Cardiac septum (tissue), 1 donor: ENCODE data around the gene FAM50B. TPM values are rescaled to one million over a fixed set of nuclear protein-coding genes. Genes with fewer than 3 reads are reported as not detected.
"Not testable (repeated sequence)": the region's sequence is repeated elsewhere in the genome, so short reads cannot be mapped to it uniquely, and the experiment has no call there.

Experiments
- DNase-seq: peaks from one replicate; pipeline ENCODE4 v3.0.0-alpha.2; 2020; ENCODE audit warnings: low spot score
- intact Hi-C: fragments of 100-400 bp; cut with DNase I; formaldehyde crosslinking; loops from one replicate; pipeline ENCODE4 v1.14.0; 2022
- total RNA-seq: library from RNA; stranded (reverse); fragmentation: NEBNext Ultra II Directional; extraction: Animal tissue kit (Norgen Biotek cat#: 25700); gene quantifications from one replicate; pipeline ENCODE4 v1.2.1, GENCODE V29; 2021
- donor health status: DM: no; HTN: no; CAD: no.

The FAM50B gene
- total RNA-seq, 1 donor from 2014 or later, result 18.2 TPM

DNA sequence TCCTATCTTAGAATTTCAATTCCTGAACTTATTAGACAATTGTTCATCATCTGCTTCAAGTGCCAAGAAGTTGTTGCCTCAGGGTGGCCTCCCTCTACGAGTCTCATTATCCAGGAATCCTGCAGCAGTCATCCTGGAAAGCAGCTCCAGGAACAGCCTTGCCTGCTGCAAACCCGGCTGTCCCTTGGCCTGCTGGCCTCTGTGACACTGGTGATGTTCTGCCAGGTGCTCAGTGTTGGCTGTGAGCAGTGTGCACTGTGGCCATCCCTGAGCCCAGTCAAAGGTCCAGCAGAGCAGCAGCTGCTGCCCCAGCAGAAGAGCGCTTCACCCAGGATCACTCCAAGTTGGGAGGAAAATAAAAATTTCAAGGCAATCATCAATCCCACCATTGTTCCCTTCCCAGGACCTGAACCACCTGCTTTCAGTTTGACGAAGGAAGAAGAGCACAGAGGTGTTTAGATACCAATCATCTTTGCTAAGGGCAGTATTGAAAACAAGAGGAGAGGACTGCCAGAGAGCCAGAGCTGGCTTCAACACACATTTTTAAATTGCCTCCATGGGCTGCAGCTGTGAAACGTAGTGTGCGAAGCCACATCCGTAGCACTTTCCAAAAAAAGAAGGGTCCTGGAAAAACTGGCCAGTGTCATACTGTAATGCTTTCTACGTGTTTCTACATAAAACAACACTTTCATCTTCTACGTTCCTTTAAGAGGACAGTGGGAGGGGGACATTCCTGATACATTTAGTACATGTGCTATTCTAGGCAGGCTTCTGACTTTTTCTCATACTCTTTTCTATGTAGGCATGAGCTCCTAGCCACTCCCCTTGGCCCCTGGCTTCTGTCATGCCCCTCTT, 7.2 kb upstream of the FAM50B start:
- intact Hi-C loops, result loop anchor here (10.0 kb wide), 1 partner anchor 153 kb away; no protein-coding TSS in a partner anchor

DNA sequence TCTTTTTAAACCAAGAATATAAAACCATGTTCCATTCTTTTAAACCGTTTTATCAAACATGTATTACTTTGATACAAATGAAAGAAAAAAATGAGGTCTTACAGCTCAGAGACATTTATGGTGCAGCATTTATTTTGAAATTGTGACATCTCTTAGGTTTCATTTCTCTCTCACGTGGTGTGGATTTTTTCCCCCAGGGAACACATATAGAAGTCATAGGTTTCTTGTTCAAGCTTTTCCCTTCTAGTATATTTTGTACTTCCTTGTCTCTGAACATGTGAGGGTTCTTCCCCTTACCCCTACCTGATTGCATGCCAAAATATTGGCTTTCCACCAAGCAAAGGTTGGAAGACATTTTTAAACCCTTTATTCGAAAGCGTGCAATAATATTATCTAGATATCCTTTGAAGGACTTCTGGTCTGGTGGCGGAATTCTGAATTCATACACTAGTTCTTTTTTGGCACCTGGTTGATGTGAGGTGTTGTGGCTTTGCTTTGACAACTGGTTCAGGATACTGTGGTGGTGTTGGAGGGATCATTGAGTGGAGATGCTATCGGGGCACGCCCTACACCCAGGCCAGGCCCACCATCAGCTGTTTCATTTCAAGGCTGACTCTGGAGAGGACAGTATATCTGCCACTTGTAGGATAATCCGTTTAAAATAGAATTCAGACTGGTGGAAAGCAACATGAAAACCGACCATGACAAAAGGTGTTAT, 5.6 kb upstream of the FAM50B start:
- DNase-seq, result no peak
- intact Hi-C loops, result loop anchor here (10.0 kb wide), 1 partner anchor 151 kb away; no protein-coding TSS in a partner anchor

More for the DNA sequence above, 7.2 kb upstream of the FAM50B start:
- no peak for DNase-seq

DNA sequence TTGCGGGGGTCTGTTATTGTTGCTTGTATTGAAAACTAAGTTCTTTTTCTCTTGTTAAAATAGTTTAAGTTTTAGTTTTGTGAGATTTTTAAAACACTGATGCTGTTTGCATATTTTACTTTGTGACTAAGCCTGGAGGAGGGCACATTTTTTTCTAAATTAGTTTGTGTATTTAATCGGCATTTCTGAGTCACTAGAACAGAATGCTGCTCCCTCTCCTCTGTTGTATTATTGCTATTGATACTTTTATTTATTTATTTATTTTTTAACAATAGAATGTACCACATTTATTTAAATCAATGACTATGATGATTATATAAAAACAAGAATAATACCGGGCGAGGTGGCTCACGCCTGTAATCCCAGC, 5.1 kb upstream of the FAM50B start:
- intact Hi-C loops, result loop anchor here (10.0 kb wide), 1 partner anchor 151 kb away; no protein-coding TSS in a partner anchor
- DNase-seq, result no peak

- intact Hi-C loops, result loop anchor here (10.0 kb wide), 1 partner anchor 147 kb away; no protein-coding TSS in a partner anchor
- DNase-seq, result no peak
These were observed 1.7 kb upstream of the FAM50B start for GRCh38 chr6:3847521-3847920.

- no peak for DNase-seq
- intact Hi-C loops, result loop anchor here (10.0 kb wide), 1 partner anchor 146 kb away; no protein-coding TSS in a partner anchor
These were observed 793 bp upstream of the FAM50B start for GRCh38 chr6:3848380-3848779.

- DNase-seq, result no peak
- intact Hi-C loops, result loop anchor here (10.0 kb wide), 1 partner anchor 145 kb away; no protein-coding TSS in a partner anchor
These were observed 693 bp downstream of the FAM50B start for GRCh38 chr6:3849681-3850450.

DNA sequence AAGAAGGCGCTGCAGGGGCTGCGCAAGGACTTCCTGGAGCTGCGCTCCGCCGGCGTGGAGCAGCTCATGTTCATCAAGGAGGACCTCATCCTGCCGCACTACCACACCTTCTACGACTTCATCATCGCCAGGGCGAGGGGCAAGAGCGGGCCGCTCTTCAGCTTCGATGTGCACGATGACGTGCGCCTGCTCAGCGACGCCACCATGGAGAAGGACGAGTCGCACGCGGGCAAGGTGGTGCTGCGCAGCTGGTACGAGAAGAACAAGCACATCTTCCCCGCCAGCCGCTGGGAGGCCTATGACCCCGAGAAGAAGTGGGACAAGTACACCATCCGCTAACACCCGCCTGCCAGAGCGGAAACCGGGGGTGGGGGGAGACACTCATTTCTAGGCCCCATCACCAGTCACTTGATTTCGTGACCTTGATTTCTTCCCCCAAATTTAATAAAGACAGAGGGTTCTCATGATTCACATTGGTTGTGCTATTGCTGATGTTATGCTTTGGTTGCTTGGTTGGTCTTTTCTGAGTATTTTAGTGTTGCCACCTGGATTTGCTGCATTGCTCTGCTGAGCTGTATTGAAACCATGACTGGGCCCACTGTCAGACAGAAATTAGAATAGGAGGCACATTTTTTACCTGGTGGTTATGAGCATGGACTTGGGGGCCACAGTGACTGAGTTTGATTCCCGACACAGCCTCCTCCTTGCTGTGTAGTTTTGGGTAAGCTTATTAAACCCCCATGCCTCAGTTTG, 1.5 kb downstream of the FAM50B start:
- intact Hi-C loops, result no loop called here
- DNase-seq, result no peak

GRCh38 chr6:3851839-3852238, 2.7 kb downstream of the FAM50B start:
- intact Hi-C loops, result no loop called here

DNA sequence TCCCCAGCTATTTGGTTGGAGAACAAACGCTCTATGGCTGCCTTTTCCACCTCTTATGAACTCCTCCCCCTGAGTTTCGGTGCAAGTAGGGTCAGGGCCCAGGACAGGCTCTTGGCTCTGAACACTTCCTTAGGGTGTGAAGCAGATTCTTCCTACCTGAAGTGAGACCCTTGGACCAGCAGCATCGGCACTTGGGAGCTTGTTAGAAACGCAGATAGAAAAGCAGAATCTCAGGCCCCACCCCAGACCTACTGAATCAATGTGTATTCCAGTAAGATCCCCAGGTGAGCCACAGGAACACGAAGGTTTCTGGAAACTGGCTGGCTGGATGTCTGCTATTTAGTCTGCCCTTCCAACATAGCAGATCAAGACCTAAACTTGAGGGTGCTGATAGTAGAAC, 3.2 kb downstream of the FAM50B start:
- intact Hi-C loops, result no loop called here
- no peak for DNase-seq

More at GRCh38 chr6:3851839-3852238, 2.7 kb downstream of the FAM50B start:
- DNase-seq, result no peak

DNA sequence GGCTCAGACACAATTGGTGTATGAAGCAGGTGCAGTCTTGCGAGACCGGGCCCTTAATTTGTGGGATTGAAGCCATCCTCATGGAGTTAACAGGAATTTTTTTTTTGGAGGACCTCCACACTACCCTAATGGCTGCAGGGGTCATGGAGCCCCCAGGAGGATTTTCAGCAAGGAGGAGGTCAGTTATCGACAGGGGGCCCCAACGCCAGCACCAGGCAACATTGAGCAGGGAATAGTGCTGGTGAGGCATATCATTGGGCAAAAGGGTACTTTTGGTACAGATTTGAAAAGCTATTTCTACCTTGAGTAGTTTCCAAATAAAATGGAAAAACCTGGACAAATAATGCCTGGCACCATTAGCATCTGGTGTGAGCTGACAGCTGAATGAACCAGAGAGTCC, 6.7 kb downstream of the FAM50B start:
- intact Hi-C loops, result no loop called here
- DNase-seq, result no peak

DNA sequence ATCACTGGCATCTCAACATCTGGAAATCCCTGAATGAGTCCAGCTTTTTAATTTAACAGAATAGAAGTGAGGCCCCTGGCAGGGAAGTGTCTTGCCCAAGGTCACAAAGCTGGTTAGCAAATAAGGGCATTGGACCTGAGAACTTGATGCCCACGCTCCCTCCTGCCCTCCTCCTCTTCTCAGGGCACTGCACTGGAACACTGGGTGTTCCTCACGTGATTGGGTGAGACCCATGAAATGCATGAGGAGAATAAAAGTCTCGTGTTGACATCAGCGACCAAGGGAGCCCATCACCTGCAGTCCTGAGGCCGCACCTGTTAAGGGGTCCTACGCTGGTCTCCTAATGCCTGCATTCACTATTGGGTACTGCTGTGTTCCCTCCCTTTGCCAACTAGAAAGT, 7.4 kb downstream of the FAM50B start:
- intact Hi-C loops, result no loop called here
- no peak for DNase-seq

DNA sequence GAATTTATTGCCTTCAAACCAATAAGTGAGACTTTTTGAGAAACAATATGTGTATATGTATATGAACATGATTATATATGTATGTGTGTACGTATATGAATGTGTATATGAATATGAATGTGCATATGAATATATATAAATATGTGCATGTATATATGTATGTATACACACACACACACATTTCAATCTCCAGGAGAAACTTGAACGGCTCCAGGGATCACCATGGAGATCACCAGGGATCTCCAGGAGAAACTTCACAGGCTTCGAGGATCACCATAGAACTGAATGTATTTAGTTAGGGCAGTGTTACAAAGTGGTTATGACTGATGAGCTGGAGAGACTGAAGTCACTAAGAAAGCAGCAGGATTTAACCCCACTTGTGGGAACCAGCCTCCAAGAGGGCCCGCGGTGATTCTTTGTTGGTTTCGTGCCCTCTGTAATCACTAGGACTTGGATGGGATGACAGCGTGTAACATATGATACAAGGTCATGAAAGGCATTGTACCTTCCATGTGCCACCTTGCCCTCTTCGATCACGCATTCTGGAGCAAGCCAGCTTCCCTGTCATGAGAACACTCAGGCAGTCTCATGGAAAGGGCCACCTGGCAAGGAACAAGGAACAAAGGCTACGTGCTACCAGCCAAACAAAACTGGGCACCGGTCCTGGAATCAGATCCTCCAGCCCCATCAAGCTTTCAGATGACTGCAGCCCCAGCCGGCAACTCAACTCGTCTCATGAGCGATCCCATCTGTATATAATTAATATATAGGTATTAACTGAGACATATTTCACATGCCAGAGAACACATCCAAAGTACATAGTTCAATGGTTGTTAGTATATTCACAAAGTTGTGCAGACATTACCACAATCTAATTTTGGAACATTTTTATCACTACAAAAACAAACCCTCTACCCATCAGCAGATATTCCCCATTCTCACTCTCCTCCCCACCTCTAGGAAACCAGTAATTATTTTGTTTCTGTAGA, 8.6 kb downstream of the FAM50B start:
- no peak for DNase-seq
- intact Hi-C loops, result no loop called here

GRCh38 chr6:3859878-3860552, 10.8 kb downstream of the FAM50B start:
- no peak for DNase-seq
- intact Hi-C loops, result no loop called here

GRCh38 chr6:3861424-3861823, 12.3 kb downstream of the FAM50B start:
- no peak for DNase-seq
- intact Hi-C loops, result no loop called here

DNA sequence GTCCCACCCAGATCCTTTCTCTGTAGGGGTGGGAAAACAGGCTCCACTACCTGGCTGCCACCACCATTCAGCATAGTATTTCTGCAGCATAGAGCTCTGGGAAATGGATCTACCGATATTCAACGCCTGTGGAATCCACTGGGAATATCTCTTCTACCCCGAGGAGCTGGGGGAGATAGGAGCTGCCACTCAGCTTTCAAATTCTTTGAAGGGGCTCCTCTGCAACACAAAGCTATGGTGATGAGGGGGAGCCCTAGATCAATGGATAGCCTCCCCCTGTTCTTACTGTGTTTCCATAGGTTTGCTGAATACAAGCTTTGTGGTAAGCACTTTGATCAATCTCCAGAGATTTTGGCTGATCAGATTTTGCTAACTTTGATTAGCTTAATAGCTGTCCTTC, 12.9 kb downstream of the FAM50B start:
- DNase-seq, result no peak
- intact Hi-C loops, result no loop called here

DNA sequence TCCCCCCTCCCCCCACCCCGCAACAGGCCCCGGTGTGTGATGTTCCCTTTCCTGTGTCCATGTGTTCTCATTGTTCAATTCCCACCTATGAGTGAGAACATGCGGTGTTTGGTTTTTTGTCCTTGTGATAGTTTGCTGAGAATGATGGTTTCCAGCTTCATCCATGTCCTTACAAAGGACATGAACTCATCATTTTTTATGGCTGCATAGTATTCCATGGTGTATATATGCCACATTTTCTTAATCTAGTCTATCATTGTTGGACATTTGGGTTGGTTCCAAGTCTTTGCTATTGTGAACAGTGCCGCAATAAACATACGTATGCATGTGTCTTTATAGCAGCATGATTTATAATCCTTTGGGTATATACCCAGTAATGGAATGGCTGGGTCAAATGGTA, 14.1 kb downstream of the FAM50B start:
- DNase-seq, intact Hi-C loops: not testable (repeated sequence)

DNA sequence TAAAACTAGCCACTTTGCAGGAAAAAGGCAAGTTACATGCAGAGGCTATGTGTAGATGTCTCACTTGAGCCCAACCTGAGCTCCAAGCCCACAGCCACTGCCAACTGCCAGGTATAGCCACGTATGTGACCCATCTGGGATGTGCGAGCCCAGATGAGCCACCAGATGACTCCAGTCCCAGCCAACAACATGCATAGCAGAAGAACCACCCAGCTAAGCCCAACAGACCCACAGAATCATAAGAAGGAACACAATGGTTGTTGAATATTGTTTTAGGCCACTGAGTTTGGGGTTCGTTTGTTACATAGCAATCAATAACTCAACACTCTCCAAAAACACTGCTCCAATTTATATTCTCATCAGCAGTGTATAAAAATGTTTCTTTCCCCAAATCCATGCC, 16.3 kb downstream of the FAM50B start:
- intact Hi-C loops, result no loop called here
- DNase-seq, result no peak
